ENCODE measurements around the gene SPATA18.

- TF ChIP-seq CTCF (IDR thresholded peaks at IDR 0.05 in 4 of 5, conservative IDR thresholded peaks at IDR 0.05 in 1 of 5), result no peak
- TF ChIP-seq POLR2A (IDR thresholded peaks at IDR 0.05), result no peak
Measured at GRCh38 chr4:52107336-52107735, 56.2 kb downstream of the SPATA18 start.
